Ishikawa (cell line): ENCODE data around the gene CBLB.

Experiments
- EGR1 ChIP-seq: IDR thresholded peaks from 2 replicates; pipeline ENCODE4 v1.6.1; 2012
- YY1 ChIP-seq: IDR thresholded peaks from 2 replicates; pipeline ENCODE4 v1.6.1; 2012; ENCODE audit warnings: low read depth

DNA sequence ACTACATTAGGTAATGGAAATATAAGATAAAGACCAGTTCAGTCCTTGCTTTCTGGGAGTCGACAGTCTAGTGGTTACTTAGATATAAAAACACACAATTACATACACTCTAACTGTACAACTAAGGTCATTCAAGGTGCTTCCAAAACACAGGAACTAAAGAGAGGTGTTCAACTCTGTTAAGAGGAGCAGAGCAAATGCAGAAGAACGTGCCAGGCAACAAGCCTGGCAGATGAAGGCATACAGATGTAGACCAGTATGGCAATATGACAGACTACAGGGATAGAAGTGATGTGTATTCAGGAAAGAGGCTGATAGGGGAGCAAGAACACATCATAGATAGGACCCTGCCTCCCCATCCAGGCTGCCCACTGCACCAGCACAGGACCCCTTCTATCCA, 78.3 kb downstream of the CBLB start:
- no peak for TF ChIP-seq YY1
- no peak for TF ChIP-seq EGR1
